ENCODE data around the gene ASCC2. TPM values are rescaled to one million over a fixed set of nuclear protein-coding genes. Genes with fewer than 3 reads are reported as not detected.

Gene ASCC2
- total and polyA plus RNA-seq, 2 of the 4 experiments (the other 2 are of a cell fraction), result 40.0 to 62.2 TPM

- Histone ChIP-seq H4K8ac (ENCODE audit: low read depth in 2 of 2, low read length in 2 of 2) (no peak overlapping the region), H2BK20ac (ENCODE audit: low read depth, low read length) (no peak overlapping the region), H3K56ac (ENCODE audit: extremely low read depth, insufficient read depth, low read length) (no peak overlapping the region), H2AK9ac (replicated peaks; ENCODE audit: low read depth, low read length, poor library complexity) (no peak overlapping the region), H3K9me3 (ENCODE audit: control insufficient read depth, insufficient read depth, low read length) (no peaks in the 10 kb centered on the region), H3K18ac (ENCODE audit: low read depth, low read length) (no peak overlapping the region), H3K9ac (ENCODE audit: low read depth, low read length) (no peak overlapping the region), H3K4me1 (ENCODE audit: control insufficient read depth, insufficient read depth, low read length) (peaks cover 12% of the 10 kb centered on the region), H3K79me1 (ENCODE audit: low read depth in 1 of 2, low read length in 2 of 2) (peaks cover 11 to 23% of the 10 kb centered on the region in 2 experiments; a peak in 3 of 4 replicates), H2BK15ac (ENCODE audit: low read depth, low read length) (no peak overlapping the region), H2AFZ (replicated peaks; ENCODE audit: low read length, poor library complexity) (no peak overlapping the region), H4K20me1 (ENCODE audit: insufficient read depth, low read length) (no peaks in the 10 kb centered on the region), H3K4me2 (ENCODE audit: low read depth, low read length) (no peak overlapping the region), H3K27ac (ENCODE audit: insufficient read depth, low read length) (no peak overlapping the region), H3K36me3 (ENCODE audit: control insufficient read depth, insufficient read depth, low read length) (peaks cover 44% of the 10 kb centered on the region), H4K91ac (ENCODE audit: insufficient read depth, low read depth, low read length) (no peak overlapping the region), H3K23ac (ENCODE audit: low read depth, low read length) (no peak overlapping the region), H4K5ac (ENCODE audit: low read depth, low read length) (no peak overlapping the region), H3K27me3 (ENCODE audit: control insufficient read depth, insufficient read depth, low read length) (no peaks in the 10 kb centered on the region), H2BK120ac (ENCODE audit: low read depth, low read length) (peak overlapping the region; percentile 3; the same call in 1 of the 2 replicates), H3K9me1 (ENCODE audit: insufficient read depth, low read length) (peaks cover 20% of the 10 kb centered on the region), H2BK5ac (ENCODE audit: low read depth, low read length, poor library complexity, severe bottlenecking) (no peak overlapping the region), H3K4me3 (ENCODE audit: insufficient read depth, low read depth, low read length) (no peak overlapping the region), H2AK5ac (ENCODE audit: low read depth, low read length) (no peak overlapping the region; the same call in 1 of the 2 replicates), H3K14ac (replicated peaks; ENCODE audit: low read depth, low read length) (no peak overlapping the region), H3K4ac (ENCODE audit: low read depth, low read length) (no peak overlapping the region)
- in situ Hi-C loops (cut with MboI; ENCODE audit: low sequenced_read_pairs), result no loop called here
- dilution Hi-C loops (cut with HindIII; ENCODE audit: low sequenced_read_pairs, unreplicated experiment), result no loop called here
- ChIA-PET POLR2A (ENCODE audit: unreplicated experiment) (no interaction called here), CTCF (no interaction called here)
- TF ChIP-seq MAFK (IDR thresholded peaks at IDR 0.05; ENCODE audit: low read depth, low read length) (no peak), CTCF (conservative IDR thresholded peaks at IDR 0.05; ENCODE audit: low read depth, low read length) (no peak), USF2 (IDR thresholded peaks at IDR 0.05; ENCODE audit: low read depth, low read length) (no peak), RFX5 (IDR thresholded peaks at IDR 0.05; ENCODE audit: low read depth, low read length) (no peak), POLR2A (IDR thresholded peaks at IDR 0.05; ENCODE audit: low read depth, low read length) (no peak), CEBPB (IDR thresholded peaks at IDR 0.05; ENCODE audit: low read depth, low read length) (no peak), CHD1 (IDR thresholded peaks at IDR 0.05; ENCODE audit: low read depth, low read length) (no peak), BHLHE40 (IDR thresholded peaks at IDR 0.05; ENCODE audit: low read depth, low read length) (no peak), NFE2L2 (IDR thresholded peaks at IDR 0.05; ENCODE audit: low read depth, low read length) (no peak)
- BruUV-seq (replicated peaks), result no TSS peak
- DNase-seq (no peak), ATAC-seq (ENCODE audit: low read depth) (no peak)
- intact Hi-C loops (cut with micrococcal nuclease), result no loop called here
- no CpG with 5 or more reads among the region's 3 CpGs for WGBS, 2 experiments (ENCODE audit: extremely low coverage in 2 of 2, insufficient read length in 1 of 2)
These were observed 40.7 kb downstream of the ASCC2 start for GRCh38 chr22:29797351-29797750.

All from IMR-90 (cell line).